NB4 (cell line): ENCODE results near the gene EXOC8.

Experiments
- DNase-seq: peaks from one replicate; pipeline ENCODE4 v3.0.0; 2010; ENCODE audit warnings: low read depth
- H3K4me3 ChIP-seq: one replicate; pipeline ENCODE4 v1.5.1; 2011; ENCODE audit warnings: mild to moderate bottlenecking, low read depth, low read length, moderate library complexity
- CTCF ChIP-seq: IDR thresholded peaks from one replicate; pipeline ENCODE4 v1.5.1; 2012; ENCODE audit warnings: low read depth, low read length
- MAX ChIP-seq: IDR thresholded peaks from 2 replicates; pipeline ENCODE4 v1.6.1; 2011; ENCODE audit warnings: low read depth, low read length
- MYC ChIP-seq: IDR thresholded peaks from 2 replicates; pipeline ENCODE4 v1.6.1; 2011; ENCODE audit warnings: low read depth, low read length
- POLR2A ChIP-seq: IDR thresholded peaks from 2 replicates; pipeline ENCODE4 v1.6.1; 2011; ENCODE audit warnings: mild to moderate bottlenecking; ENCODE audit not compliant: insufficient read length; ENCODE audit errors: extremely low read depth

EXOC8 gene

GRCh38 chr1:231326248-231326647, 11.4 kb downstream of the EXOC8 start:
- TF ChIP-seq POLR2A (no peak), MAX (no peak), CTCF (no peak), MYC (no peak)
- no peak overlapping the region for H3K4me3 ChIP-seq

GRCh38 chr1:231324660-231325059, 13.0 kb downstream of the EXOC8 start:
- H3K4me3 ChIP-seq: no peak overlapping the region
- TF ChIP-seq CTCF (no peak), POLR2A (no peak), MAX (no peak), MYC (no peak)
- DNase-seq: no peak

More at GRCh38 chr1:231326248-231326647, 11.4 kb downstream of the EXOC8 start:
- DNase-seq: no peak

- no peak overlapping the region for H3K4me3 ChIP-seq
- TF ChIP-seq CTCF (peak; percentile 12), POLR2A (no peak), MYC (no peak), MAX (no peak)
- no peak for DNase-seq
Measured at GRCh38 chr1:231322880-231323530, 14.6 kb downstream of the EXOC8 start.

- TF ChIP-seq MYC (no peak), POLR2A (no peak), MAX (no peak), CTCF (no peak)
- DNase-seq: no peak
- no peak overlapping the region for H3K4me3 ChIP-seq
Measured at GRCh38 chr1:231319080-231319479, 18.6 kb downstream of the EXOC8 start.

GRCh38 chr1:231318568-231318967, 19.1 kb downstream of the EXOC8 start:
- H3K4me3 ChIP-seq: no peak overlapping the region
- no peak for DNase-seq
- no peak for TF ChIP-seq POLR2A
- no peak for TF ChIP-seq CTCF
- no peak for TF ChIP-seq MYC
- TF ChIP-seq MAX: no peak

GRCh38 chr1:231318015-231318355, 19.7 kb downstream of the EXOC8 start:
- DNase-seq: no peak
- no peak for TF ChIP-seq POLR2A
- no peak for TF ChIP-seq MYC
- TF ChIP-seq CTCF: no peak
- no peak for TF ChIP-seq MAX
- H3K4me3 ChIP-seq: no peak overlapping the region
